Endothelial cell of umbilical vein (primary cell): ENCODE results near the gene HSPA8. TPM values are rescaled to one million over a fixed set of nuclear protein-coding genes. Genes with fewer than 3 reads are reported as not detected.

ENCODE experiments used
- BruUV-seq: library from RNA; stranded (reverse); fragments of 400-500 nt; replicated peaks from 2 replicates; lab custom pipeline; 2021; lab: Mats Ljungman, UMichigan
- CTCF ChIA-PET: fragments of 300-600, 350-600 bp; sonication (Branson Sonifier 250); formaldehyde crosslinking; loops from one replicate; lab custom pipeline; 2021; ENCODE audit warnings: antibody characterized with exemption, inconsistent platforms; lab: Charles Lee
- POLR2A ChIA-PET: fragments of 300-600, 350-600 bp; sonication (Branson Sonifier 250); formaldehyde crosslinking; loops from one replicate; lab custom pipeline; 2021; ENCODE audit warnings: antibody characterized with exemption, inconsistent platforms; lab: Charles Lee
- DNase-seq: peaks from one replicate; pipeline ENCODE4 v3.0.0-alpha.2; 2011; ENCODE audit warnings: low read depth, low spot score
- FAIRE-seq: peaks from 2 replicates; lab custom pipeline; 2011; peaks lifted over from hg19 to GRCh38; lab: Jason Lieb, UNC
- H2AFZ ChIP-seq: 2 replicates; pipeline ENCODE4 v1.6.0; 2012; ENCODE audit warnings: low read depth, low read length, control low read depth, inconsistent platforms
- H3K27ac ChIP-seq: 2 replicates; pipeline ENCODE4 v1.5.1; 2011; ENCODE audit warnings: low read depth, mild to moderate bottlenecking, control low read depth, low read length, moderate library complexity; ENCODE audit not compliant: insufficient read depth
- H3K27me3 ChIP-seq, 2 experiments: 2 replicates each; pipeline versions ENCODE4 v1.6.0 to v1.6.1; 2011; ENCODE audit warnings: low read length in 2 of 2, mixed read lengths in 1 of 2; ENCODE audit not compliant: control insufficient read depth in 2 of 2, insufficient read depth in 2 of 2
- H3K36me3 ChIP-seq, 2 experiments: 2 replicates in 1 of 2; 3 replicates in 1 of 2; pipeline ENCODE4 v1.5.1; 2011; ENCODE audit warnings: low read length in 2 of 2, mild to moderate bottlenecking in 1 of 2, moderate library complexity in 1 of 2; ENCODE audit not compliant: control insufficient read depth in 2 of 2, insufficient read depth in 2 of 2; ENCODE audit errors: extremely low read depth in 1 of 2
- H3K4me1 ChIP-seq: 3 replicates; pipeline ENCODE4 v1.5.1; 2011; ENCODE audit warnings: mild to moderate bottlenecking, low read length; ENCODE audit not compliant: control insufficient read depth, insufficient read depth; ENCODE audit errors: extremely low read depth
- H3K4me2 ChIP-seq: 2 replicates; pipeline ENCODE4 v1.6.1; 2011; ENCODE audit warnings: low read length, control low read depth, mixed read lengths; ENCODE audit not compliant: insufficient read depth
- H3K4me3 ChIP-seq, 3 experiments: fragments of 200-600 bp in 1 of 3; sonication (generic), shearing (Covaris generic) in 1 of 3; replicated peaks in 1 of 3; 2 replicates each; pipeline ENCODE4 v1.5.1; 2011 to 2016; ENCODE audit warnings: control low read depth in 3 of 3, low read length in 3 of 3, mild to moderate bottlenecking in 2 of 3, inconsistent platforms in 1 of 3, low read depth in 1 of 3, moderate library complexity in 1 of 3; ENCODE audit not compliant: insufficient read depth in 1 of 3
- H3K79me2 ChIP-seq: 2 replicates; pipeline ENCODE4 v1.6.0; 2012; ENCODE audit warnings: low read length, inconsistent platforms; ENCODE audit not compliant: control insufficient read depth, insufficient read depth
- H3K9ac ChIP-seq: replicated peaks from 2 replicates; pipeline ENCODE3; 2011; ENCODE audit warnings: low read length, control low read depth; ENCODE audit not compliant: insufficient read depth; ENCODE audit errors: extremely low read depth
- H3K9me1 ChIP-seq: replicated peaks from 3 replicates; pipeline ENCODE4 v1.6.0; 2011; ENCODE audit warnings: mild to moderate bottlenecking, low read length; ENCODE audit not compliant: control insufficient read depth, insufficient read depth; ENCODE audit errors: extremely low read depth
- H3K9me3 ChIP-seq: replicated peaks from 2 replicates; pipeline ENCODE4 v1.5.1; 2012; ENCODE audit warnings: low read length, inconsistent platforms; ENCODE audit not compliant: control insufficient read depth, insufficient read depth
- H4K20me1 ChIP-seq: replicated peaks from 2 replicates; pipeline ENCODE3; 2011; ENCODE audit warnings: mild to moderate bottlenecking, low read length; ENCODE audit not compliant: control insufficient read depth, insufficient read depth; ENCODE audit errors: extremely low read depth
- EZH2 ChIP-seq: IDR thresholded peaks from 2 replicates; pipeline ENCODE4 v1.6.1; 2012; ENCODE audit warnings: borderline replicate concordance, low read depth, mild to moderate bottlenecking, moderate library complexity, low read length, inconsistent platforms; ENCODE audit not compliant: severe bottlenecking
- FOS ChIP-seq: IDR thresholded peaks from 2 replicates; pipeline ENCODE4 v1.6.1; 2011; ENCODE audit warnings: mild to moderate bottlenecking, low read length, moderate library complexity, borderline replicate concordance; ENCODE audit not compliant: insufficient read depth
- GATA2 ChIP-seq: IDR thresholded peaks from 2 replicates; pipeline ENCODE4 v1.7.0; 2011; ENCODE audit warnings: low read depth, mild to moderate bottlenecking, moderate library complexity, mixed read lengths, low read length; ENCODE audit not compliant: insufficient read length, insufficient read depth
- JUN ChIP-seq: IDR thresholded peaks from 2 replicates; pipeline ENCODE4 v1.6.1; 2011; ENCODE audit warnings: borderline replicate concordance, low read depth; ENCODE audit not compliant: insufficient read length, insufficient read depth
- MYC ChIP-seq: IDR thresholded peaks from one replicate; pipeline ENCODE4 v1.6.1; 2011; ENCODE audit warnings: mild to moderate bottlenecking, low read depth, low read length
- POLR2A ChIP-seq: IDR thresholded peaks from 2 replicates; pipeline ENCODE4 v1.6.1; 2012; ENCODE audit warnings: low read depth, mild to moderate bottlenecking, control low read depth, low read length
- POLR2AphosphoS5 ChIP-seq: IDR thresholded peaks from 2 replicates; pipeline ENCODE4 v1.6.1; 2012; ENCODE audit warnings: low read depth, mild to moderate bottlenecking, control low read depth, low read length, moderate library complexity; ENCODE audit not compliant: insufficient read depth
- dilution Hi-C: fragments of 300-500 bp; cut with MboI; formaldehyde crosslinking; loops from one replicate; pipeline ENCODE4 v1.15.0; 2019; ENCODE audit warnings: low sequenced_read_pairs; ENCODE audit not compliant: extremely low pct_ligation_motif_present
- intact Hi-C: fragments of 100-400 bp; cut with micrococcal nuclease; formaldehyde crosslinking; loops from one replicate; pipeline ENCODE4 v1.10.0; 2022
- polyA plus RNA-seq, 4 experiments: library from polyadenylated mRNA; depleted of rRNA in 3 of 4; stranded (reverse) in 3 of 4; unstranded in 1 of 4; fragments of >200 nt; gene quantifications; 2 replicates each; pipeline versions ENCODE4 v1.2.1 to v1.2.3, GENCODE V29; 2011 to 2012; ENCODE audit warnings: missing spikeins in 1 of 4
- total RNA-seq: library from RNA; stranded (reverse); gene quantifications from 2 replicates; pipeline ENCODE4 v1.2.3, GENCODE V29; 2021
- TF ChIP-seq, protein P1 (sequence below): IDR thresholded peaks from 2 replicates; pipeline ENCODE4 v1.6.1; 2011; ENCODE audit not compliant: insufficient read depth, insufficient read length
- TF ChIP-seq, protein P2 (sequence below), 2 donors: IDR thresholded peaks; 1 replicate in 1 of 2; 2 replicates in 1 of 2; pipeline ENCODE4 v1.5.1; 2011; ENCODE audit warnings: low read length in 2 of 2, mild to moderate bottlenecking in 2 of 2, moderate library complexity in 2 of 2, control low read depth in 1 of 2, inconsistent platforms in 1 of 2, low read depth in 1 of 2; ENCODE audit not compliant: insufficient read depth in 1 of 2; ENCODE audit errors: extremely low read depth in 1 of 2

HSPA8 gene
- total and polyA plus RNA-seq, 2 donors (not counting 3 experiments of a cell fraction or from before 2014, with no cell fraction given), result 1,383 to 1,728 TPM

DNA sequence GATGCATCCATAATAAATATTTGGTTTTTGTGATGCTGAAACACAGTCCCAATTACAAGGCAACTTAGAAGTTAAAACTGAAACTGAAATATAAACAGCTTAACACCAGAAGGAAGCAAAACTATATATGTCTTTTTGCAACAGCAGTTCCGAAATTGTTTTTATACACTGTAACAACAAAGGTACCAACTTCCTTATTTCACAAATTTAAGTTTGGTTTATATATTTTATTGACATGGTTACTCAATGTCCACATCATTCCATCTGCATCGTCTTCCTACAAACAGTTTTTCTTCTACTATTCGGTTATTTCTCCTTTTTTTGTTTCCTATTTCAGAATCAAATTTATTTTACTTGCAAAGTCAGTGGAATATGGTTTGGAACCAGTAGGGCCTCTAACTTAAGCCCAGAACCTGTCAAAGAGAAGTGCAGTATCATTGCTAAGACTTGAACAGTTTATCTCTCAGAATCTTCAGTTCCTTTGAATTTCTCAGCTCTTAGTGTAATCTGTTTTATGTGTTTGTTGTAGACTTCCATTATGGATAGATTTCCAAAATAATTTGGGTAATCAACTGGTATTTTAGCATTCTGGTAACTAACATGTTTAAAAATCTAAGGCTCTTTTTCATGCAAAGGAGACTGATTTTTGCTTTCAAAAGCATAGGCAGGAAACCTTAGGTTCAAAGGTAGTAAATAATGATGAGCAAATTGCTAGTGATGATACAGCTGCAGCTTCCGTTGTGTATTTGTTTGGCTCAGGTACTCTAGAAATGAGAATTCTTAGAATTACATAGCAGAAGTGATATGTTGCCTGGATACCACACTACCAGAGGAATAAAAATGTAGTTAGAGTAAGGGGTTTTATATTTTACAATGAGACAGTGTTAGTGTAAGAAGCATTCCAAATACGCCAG lies 8.2 kb upstream of the HSPA8 start:
- no peaks in the 10 kb centered on the region for H3K79me2 ChIP-seq
- intact Hi-C loops (loop anchor here (10.0 kb wide), 1 partner anchor 875 kb away; no protein-coding TSS in a partner anchor), dilution Hi-C loops (no loop called here)
- CTCF ChIA-PET, result interaction anchor here (0.8 to 1.8 kb wide), 3 partner anchors 12 to 177 kb away, joined by 3 to 6 read pairs (median 5); no protein-coding TSS in a partner anchor
- no peaks in the 10 kb centered on the region for H3K4me1 ChIP-seq
- DNase-seq (no peak), FAIRE-seq (no peak)
- no peak overlapping the region for H3K9ac ChIP-seq
- no peaks in the 10 kb centered on the region for H4K20me1 ChIP-seq
- H3K27ac ChIP-seq, result no peak overlapping the region
- H3K9me1 ChIP-seq, result no peaks in the 10 kb centered on the region
- H3K9me3 ChIP-seq, result no peaks in the 10 kb centered on the region
- no peak overlapping the region for H3K4me3 ChIP-seq
- POLR2A ChIA-PET, result no interaction called here
- no peaks in the 10 kb centered on the region for H3K36me3 ChIP-seq
- TF ChIP-seq POLR2AphosphoS5, result no peak
- no peak for TF ChIP-seq FOS
- no peak for TF ChIP-seq GATA2
- TF ChIP-seq MYC, result no peak
- TF ChIP-seq, protein P1, sequence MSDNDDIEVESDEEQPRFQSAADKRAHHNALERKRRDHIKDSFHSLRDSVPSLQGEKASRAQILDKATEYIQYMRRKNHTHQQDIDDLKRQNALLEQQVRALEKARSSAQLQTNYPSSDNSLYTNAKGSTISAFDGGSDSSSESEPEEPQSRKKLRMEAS, result no peak
- TF ChIP-seq JUN, result no peak
- no peak for TF ChIP-seq POLR2A
- no peak for TF ChIP-seq EZH2
- TF ChIP-seq, protein P2, sequence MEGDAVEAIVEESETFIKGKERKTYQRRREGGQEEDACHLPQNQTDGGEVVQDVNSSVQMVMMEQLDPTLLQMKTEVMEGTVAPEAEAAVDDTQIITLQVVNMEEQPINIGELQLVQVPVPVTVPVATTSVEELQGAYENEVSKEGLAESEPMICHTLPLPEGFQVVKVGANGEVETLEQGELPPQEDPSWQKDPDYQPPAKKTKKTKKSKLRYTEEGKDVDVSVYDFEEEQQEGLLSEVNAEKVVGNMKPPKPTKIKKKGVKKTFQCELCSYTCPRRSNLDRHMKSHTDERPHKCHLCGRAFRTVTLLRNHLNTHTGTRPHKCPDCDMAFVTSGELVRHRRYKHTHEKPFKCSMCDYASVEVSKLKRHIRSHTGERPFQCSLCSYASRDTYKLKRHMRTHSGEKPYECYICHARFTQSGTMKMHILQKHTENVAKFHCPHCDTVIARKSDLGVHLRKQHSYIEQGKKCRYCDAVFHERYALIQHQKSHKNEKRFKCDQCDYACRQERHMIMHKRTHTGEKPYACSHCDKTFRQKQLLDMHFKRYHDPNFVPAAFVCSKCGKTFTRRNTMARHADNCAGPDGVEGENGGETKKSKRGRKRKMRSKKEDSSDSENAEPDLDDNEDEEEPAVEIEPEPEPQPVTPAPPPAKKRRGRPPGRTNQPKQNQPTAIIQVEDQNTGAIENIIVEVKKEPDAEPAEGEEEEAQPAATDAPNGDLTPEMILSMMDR (IDR thresholded peaks at IDR 0.05; ENCODE audit: extremely low read depth in 1 of 2, insufficient read depth in 1 of 2, low read depth in 1 of 2, low read length in 2 of 2), result no peak
- no peak overlapping the region for H3K4me2 ChIP-seq
- H3K27me3 ChIP-seq, result no peaks in the 10 kb centered on the region
- BruUV-seq, result no TSS peak
- no peak overlapping the region for H2AFZ ChIP-seq
